DND-41 (cell line): ENCODE measurements around the gene USP44.

Experiments
- CTCF ChIP-seq: IDR thresholded peaks from 2 replicates; pipeline ENCODE4 v1.5.1; 2012; ENCODE audit warnings: borderline replicate concordance, low read length, moderate library complexity, mild to moderate bottlenecking; ENCODE audit not compliant: poor library complexity, severe bottlenecking; ENCODE audit errors: extremely low read depth
- EZH2 ChIP-seq: IDR thresholded peaks from 3 replicates; pipeline ENCODE4 v1.6.1; 2012; ENCODE audit warnings: borderline replicate concordance, low read depth, mild to moderate bottlenecking, moderate library complexity, low read length, inconsistent platforms; ENCODE audit not compliant: severe bottlenecking

- no peak for TF ChIP-seq CTCF
- TF ChIP-seq EZH2: no peak
Observed at GRCh38 chr12:95544756-95545155, 6.5 kb downstream of the USP44 start.
